Liver (tissue), 9 donors: ENCODE results near the gene FBP1. TPM values are rescaled to one million over a fixed set of nuclear protein-coding genes. Genes with fewer than 3 reads are reported as not detected.
A peak's percentile ranks its signal among the peaks of the same experiment; 100 is the strongest.

Experiments
- DNase-seq: peaks from one replicate; pipeline ENCODE4 v3.0.0-alpha.2; 2017; ENCODE audit warnings: low spot score
- H3K27ac ChIP-seq, 2 donors: one replicate each; pipeline ENCODE4 v1.7.0; 2013; ENCODE audit warnings: inconsistent platforms in 2 of 2, low read length in 2 of 2, control low read depth in 1 of 2, low read depth in 1 of 2, mild to moderate bottlenecking in 1 of 2
- H3K27me3 ChIP-seq, 4 donors: one replicate each; pipeline versions ENCODE4 v1.6.1 to v1.7.0; 2013; ENCODE audit warnings: low read length in 3 of 4, inconsistent platforms in 1 of 4, mild to moderate bottlenecking in 1 of 4, moderate library complexity in 1 of 4; ENCODE audit not compliant: control insufficient read depth in 4 of 4, insufficient read depth in 4 of 4
- H3K36me3 ChIP-seq, 4 donors: one replicate each; pipeline versions ENCODE4 v1.6.1 to v1.7.0; 2013; ENCODE audit warnings: low read length in 3 of 4, mild to moderate bottlenecking in 3 of 4, low read depth in 1 of 4, moderate library complexity in 1 of 4; ENCODE audit not compliant: control insufficient read depth in 4 of 4, insufficient read depth in 3 of 4
- H3K4me1 ChIP-seq, 4 donors: one replicate each; pipeline versions ENCODE4 v1.6.1 to v1.7.0; 2013; ENCODE audit warnings: low read length in 3 of 4, mild to moderate bottlenecking in 3 of 4, moderate library complexity in 1 of 4; ENCODE audit not compliant: control insufficient read depth in 4 of 4, insufficient read depth in 4 of 4
- H3K4me3 ChIP-seq, 3 donors: one replicate each; pipeline versions ENCODE4 v1.6.1 to v1.7.0; 2013; ENCODE audit warnings: low read length in 3 of 3, control low read depth in 1 of 3, low read depth in 1 of 3, mild to moderate bottlenecking in 1 of 3
- H3K9ac ChIP-seq, 2 donors: one replicate each; pipeline ENCODE4 v1.7.0; 2013; ENCODE audit warnings: low read length in 2 of 2, mild to moderate bottlenecking in 2 of 2, moderate library complexity in 2 of 2, control low read depth in 1 of 2, low read depth in 1 of 2
- H3K9me3 ChIP-seq, 4 donors: one replicate each; pipeline versions ENCODE4 v1.6.1 to v1.7.0; 2013; ENCODE audit warnings: low read length in 3 of 4; ENCODE audit not compliant: control insufficient read depth in 4 of 4
- ATF3 ChIP-seq: IDR thresholded peaks from 2 replicates; pipeline ENCODE4 v1.6.1; 2016; ENCODE audit warnings: antibody characterized with exemption
- CTCF ChIP-seq: fragments of 150-350 bp; IDR thresholded peaks from 2 replicates; pipeline ENCODE4 v1.5.1; 2017; ENCODE audit warnings: improper control_type of control experiment, low read depth, low read length; ENCODE audit not compliant: missing input control
- EGR1 ChIP-seq, 2 donors: IDR thresholded peaks; 2 replicates each; pipeline ENCODE4 v1.6.1; 2016 to 2018; ENCODE audit warnings: antibody characterized with exemption in 2 of 2, low read depth in 2 of 2
- FOXA1 ChIP-seq: IDR thresholded peaks from 2 replicates; pipeline ENCODE4 v1.6.1; 2016; ENCODE audit warnings: antibody characterized with exemption
- FOXA2 ChIP-seq: IDR thresholded peaks from 2 replicates; pipeline ENCODE4 v1.6.1; 2016; ENCODE audit warnings: antibody characterized with exemption
- GABPA ChIP-seq, 2 donors: IDR thresholded peaks in 1 of 2; conservative IDR thresholded peaks in 1 of 2; 2 replicates each; pipeline ENCODE4 v1.6.1; 2016; ENCODE audit warnings: antibody characterized with exemption in 2 of 2, mild to moderate bottlenecking in 1 of 2, moderate library complexity in 1 of 2
- HNF4A ChIP-seq, 2 donors: conservative IDR thresholded peaks; 2 replicates each; pipeline ENCODE4 v1.6.1; 2016; ENCODE audit warnings: antibody characterized with exemption in 2 of 2, mild to moderate bottlenecking in 2 of 2
- HNF4G ChIP-seq: IDR thresholded peaks from 2 replicates; pipeline ENCODE4 v1.6.1; 2016; ENCODE audit warnings: antibody characterized with exemption
- JUND ChIP-seq, 2 donors: IDR thresholded peaks; 2 replicates each; pipeline ENCODE4 v1.6.1; 2016; ENCODE audit warnings: antibody characterized with exemption in 2 of 2
- MAX ChIP-seq: IDR thresholded peaks from 2 replicates; pipeline ENCODE4 v1.6.1; 2016; ENCODE audit warnings: antibody characterized with exemption
- NR2F2 ChIP-seq: IDR thresholded peaks from 2 replicates; pipeline ENCODE4 v1.6.1; 2016; ENCODE audit warnings: antibody characterized with exemption
- RAD21 ChIP-seq, 2 donors: IDR thresholded peaks; 2 replicates each; pipeline ENCODE4 v1.6.1; 2016; ENCODE audit warnings: antibody characterized with exemption in 2 of 2, mild to moderate bottlenecking in 2 of 2
- REST ChIP-seq: IDR thresholded peaks from 2 replicates; pipeline ENCODE4 v1.6.1; 2016; ENCODE audit warnings: antibody characterized with exemption, mild to moderate bottlenecking
- RXRA ChIP-seq, 2 donors: IDR thresholded peaks; 2 replicates each; pipeline ENCODE4 v1.6.1; 2017 to 2018; ENCODE audit warnings: antibody characterized with exemption in 2 of 2, mild to moderate bottlenecking in 1 of 2
- SP1 ChIP-seq: IDR thresholded peaks from 2 replicates; pipeline ENCODE4 v1.6.1; 2018; ENCODE audit warnings: antibody characterized with exemption, mild to moderate bottlenecking
- TAF1 ChIP-seq: conservative IDR thresholded peaks from 2 replicates; pipeline ENCODE4 v1.6.1; 2016; ENCODE audit warnings: antibody characterized with exemption, mild to moderate bottlenecking
- YY1 ChIP-seq: IDR thresholded peaks from 2 replicates; pipeline ENCODE4 v1.6.1; 2016; ENCODE audit warnings: antibody characterized with exemption, mild to moderate bottlenecking
- ZBTB33 ChIP-seq: IDR thresholded peaks from 2 replicates; pipeline ENCODE4 v1.6.1; 2016; ENCODE audit warnings: antibody characterized with exemption
- WGBS: extraction: QIAGEN DNeasy Blood & Tissue Kit; methylation state at CpG from one replicate; pipeline ENCODE4 v1.1.7; 2013; 5-methylcytosine and 5-hydroxymethylcytosine counted together
- polyA plus RNA-seq, 2 donors: library from polyadenylated mRNA; stranded (reverse) in 1 of 2; unstranded in 1 of 2; fragments of 200-250 nt in 1 of 2; fragments of >200 nt in 1 of 2; fragmentation: Nextera tagmentation in 1 of 2; extraction: Ambion mirVana in 1 of 2; gene quantifications; one replicate each; pipeline versions ENCODE4 v1.2.1 to v1.2.3, GENCODE V29; 2013 to 2015
- total RNA-seq, 2 donors: library from RNA; depleted of rRNA; stranded (reverse); fragments of >200 nt; gene quantifications; one replicate each; pipeline ENCODE4 v1.2.3, GENCODE V29; 2014
- donor health status: healthy.
- donor health status: healthy.
- donor health status: healthy.
- donor health status: healthy.
- donor health status: healthy.

Gene FBP1
- total and polyA plus RNA-seq, 4 donors = 27.8 to 574 (median 317) TPM

GRCh38 chr9:94668928-94669729 is 29.8 kb upstream of the FBP1 start:
- 10% methylated on average over 17 of the region's 17 CpGs for WGBS
- peak overlapping the region; percentile 14 to 44 (median 27) for H3K4me3 ChIP-seq
- peak overlapping the region; percentile 96 to 100 for H3K27ac ChIP-seq
- no peaks in the 10 kb centered on the region for H3K36me3 ChIP-seq
- H3K27me3 ChIP-seq = no peaks in the 10 kb centered on the region
- DNase-seq = peak; percentile 48
- no peak for TF ChIP-seq TAF1
- TF ChIP-seq RXRA (IDR thresholded peaks at IDR 0.05) = peak; percentile 4 to 46
- TF ChIP-seq HNF4G = no peak
- TF ChIP-seq EGR1 (IDR thresholded peaks at IDR 0.05; ENCODE audit: low read depth in 2 of 2) = no peak
- TF ChIP-seq SP1 = peak; percentile 4
- no peak for TF ChIP-seq NR2F2
- TF ChIP-seq FOXA2 = no peak
- peak in 1 of 2 donors; percentile 7 for TF ChIP-seq HNF4A (conservative IDR thresholded peaks at IDR 0.05)
- peak; percentile 3 for TF ChIP-seq FOXA1
- TF ChIP-seq YY1 = peak; percentile 81
- TF ChIP-seq ATF3 = peak; percentile 12
- TF ChIP-seq MAX = peak; percentile 9
- no peak for TF ChIP-seq GABPA (IDR thresholded peaks at IDR 0.05 in 1 of 2, conservative IDR thresholded peaks at IDR 0.05 in 1 of 2)
- peak; percentile 73 for TF ChIP-seq CTCF
- TF ChIP-seq REST = no peak
- no peak for TF ChIP-seq ZBTB33
- TF ChIP-seq RAD21 (IDR thresholded peaks at IDR 0.05) = peak; percentile 86 to 90
- TF ChIP-seq JUND (IDR thresholded peaks at IDR 0.05) = peak in 1 of 2 donors; percentile 16
- peaks cover 7 to 38% (median 26%) of the 10 kb centered on the region in 4 donors for H3K4me1 ChIP-seq
- H3K9ac ChIP-seq = peak overlapping the region; percentile 36 to 94
- no peaks in the 10 kb centered on the region for H3K9me3 ChIP-seq
